Skin epidermis (tissue), 12 donors: ENCODE data around the gene APOF.
A peak's percentile ranks its signal among the peaks of the same experiment; 100 is the strongest.
"Not testable (repeated sequence)": the region's sequence is repeated elsewhere in the genome, so short reads cannot be mapped to it uniquely, and the experiment has no call there.

Experiments
- H3K27ac ChIP-seq, 21 experiments: fragments of 200-600 bp; sonication (generic) in 11 of 21; one replicate each; pipeline ENCODE4 v1.5.0; 2020; ENCODE audit warnings: mild to moderate bottlenecking in 3 of 21, inconsistent platforms in 2 of 21, moderate library complexity in 2 of 21
- H3K4me3 ChIP-seq, 7 experiments: fragments of 200-600 bp; sonication (generic) in 2 of 7; one replicate each; pipeline ENCODE4 v1.5.0; 2020; ENCODE audit warnings: inconsistent platforms in 2 of 7, mild to moderate bottlenecking in 2 of 7, moderate library complexity in 1 of 7

Gene APOF, protein sequence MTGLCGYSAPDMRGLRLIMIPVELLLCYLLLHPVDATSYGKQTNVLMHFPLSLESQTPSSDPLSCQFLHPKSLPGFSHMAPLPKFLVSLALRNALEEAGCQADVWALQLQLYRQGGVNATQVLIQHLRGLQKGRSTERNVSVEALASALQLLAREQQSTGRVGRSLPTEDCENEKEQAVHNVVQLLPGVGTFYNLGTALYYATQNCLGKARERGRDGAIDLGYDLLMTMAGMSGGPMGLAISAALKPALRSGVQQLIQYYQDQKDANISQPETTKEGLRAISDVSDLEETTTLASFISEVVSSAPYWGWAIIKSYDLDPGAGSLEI

DNA sequence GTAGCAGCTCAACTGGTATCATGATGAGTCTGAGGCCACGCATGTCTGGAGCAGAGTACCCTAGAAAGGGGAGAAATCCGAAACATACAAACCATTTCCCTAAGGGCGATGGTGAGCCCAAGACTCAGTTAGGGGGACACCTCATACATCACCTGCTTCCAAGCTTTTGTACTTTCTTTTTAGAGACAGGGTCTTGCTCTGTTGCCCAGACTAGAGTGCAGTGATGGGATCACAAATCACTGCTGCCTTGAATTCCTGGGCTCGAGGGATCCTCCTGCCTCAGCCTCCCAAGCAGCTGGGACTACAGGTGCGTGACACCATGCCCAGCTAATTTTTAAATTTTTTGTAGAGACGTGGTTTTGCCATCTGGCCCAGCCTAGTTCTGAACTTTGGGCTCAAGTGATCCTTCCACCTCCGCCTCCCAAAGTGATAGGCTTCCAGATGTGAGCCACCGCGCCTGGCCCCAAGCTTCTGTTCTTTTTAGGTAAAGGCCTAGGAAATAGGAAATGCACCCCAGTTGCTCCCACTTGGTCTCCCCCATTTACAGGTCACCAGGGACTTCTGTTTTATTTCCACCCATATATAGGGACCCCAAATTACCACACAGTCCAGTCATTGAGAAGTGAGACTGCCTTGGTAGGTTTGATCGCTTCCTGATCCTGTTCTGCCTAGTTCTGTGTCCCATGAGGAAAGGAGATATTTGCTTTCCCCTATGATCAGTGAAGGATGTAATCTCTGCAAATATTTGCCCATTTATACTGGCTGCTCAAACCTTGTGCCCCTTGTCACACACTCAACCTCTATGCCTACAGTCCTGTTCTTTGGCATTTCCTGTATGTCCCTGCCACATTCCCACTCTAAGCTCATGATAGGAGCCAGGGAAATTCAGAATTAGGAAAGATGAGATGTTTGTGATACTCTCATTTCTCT lies at the start of gene APOF:
TSS of gene APOF (minus strand) at position 728 of the 930 bp plus-strand sequence. CDS start at position 616, 112 bp downstream.
- no peak within 1 kb of the TSS for H3K4me3 ChIP-seq
- H3K27ac ChIP-seq: no peak within 1 kb of the TSS

DNA sequence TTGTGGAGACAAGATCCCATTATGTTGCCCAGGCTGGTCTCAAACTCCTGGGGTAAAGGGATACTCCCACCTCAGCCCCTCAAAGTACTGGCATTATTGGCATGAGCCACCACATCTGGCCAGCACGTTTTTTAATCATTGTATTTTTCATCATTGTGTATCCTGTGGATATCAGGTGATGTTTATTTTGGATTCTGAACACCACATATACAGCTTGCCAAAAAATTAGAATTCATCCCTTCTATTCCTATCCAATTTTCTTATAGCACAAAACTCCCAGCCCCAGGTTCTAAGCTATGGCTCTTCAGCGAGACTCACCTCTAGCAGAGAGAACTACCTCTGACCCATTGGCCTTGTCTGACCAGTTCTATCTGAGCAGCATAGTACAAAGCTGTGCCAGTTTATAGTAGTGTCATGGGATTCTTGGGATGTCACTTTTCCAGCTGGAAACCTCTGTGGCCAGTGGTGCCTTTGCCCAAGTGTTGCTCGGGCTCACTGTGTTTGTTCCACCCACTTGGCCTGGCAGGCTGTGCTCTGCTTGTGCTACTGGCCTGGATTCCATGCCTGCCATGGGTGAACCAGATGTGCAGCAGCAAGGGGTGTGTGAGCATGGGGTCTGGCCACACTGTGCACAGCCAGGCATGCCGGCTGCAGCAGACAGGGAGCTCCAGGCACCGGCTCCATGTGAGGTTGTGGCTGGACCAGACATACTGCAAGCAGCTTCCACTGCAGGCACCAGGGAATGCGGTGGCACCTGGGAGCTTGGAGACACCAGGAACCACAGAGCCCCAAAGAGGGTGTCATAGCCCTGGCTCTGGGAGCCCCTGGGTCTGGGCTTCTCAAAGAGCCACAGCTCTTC lies 49.4 kb upstream of the APOF start:
- Histone ChIP-seq H3K27ac (peak overlapping the region in 1 of 21 experiments; percentile 22), H3K4me3 (no peak overlapping the region)

DNA sequence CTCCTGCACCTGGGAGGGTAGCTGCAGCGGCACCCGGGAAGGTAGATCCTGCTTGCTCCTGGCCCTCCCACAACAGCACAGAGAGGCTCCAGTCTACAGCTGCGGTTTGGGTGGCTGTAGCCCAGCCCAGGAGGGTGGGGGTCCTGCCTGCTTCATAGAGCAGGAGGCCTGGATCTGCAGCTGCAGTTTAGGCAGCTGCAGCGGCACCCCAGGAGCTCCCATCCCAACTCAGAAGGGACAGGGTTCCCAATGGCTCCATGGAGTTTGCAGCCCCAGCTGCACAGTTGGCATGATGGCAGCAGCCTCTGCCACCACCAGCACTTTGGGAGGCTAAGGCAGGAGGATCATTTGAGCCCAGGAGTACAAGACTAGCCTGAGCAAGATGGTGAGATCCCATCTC lies 48.1 kb upstream of the APOF start:
- no peak overlapping the region for H3K4me3 ChIP-seq
- no peak overlapping the region for H3K27ac ChIP-seq

DNA sequence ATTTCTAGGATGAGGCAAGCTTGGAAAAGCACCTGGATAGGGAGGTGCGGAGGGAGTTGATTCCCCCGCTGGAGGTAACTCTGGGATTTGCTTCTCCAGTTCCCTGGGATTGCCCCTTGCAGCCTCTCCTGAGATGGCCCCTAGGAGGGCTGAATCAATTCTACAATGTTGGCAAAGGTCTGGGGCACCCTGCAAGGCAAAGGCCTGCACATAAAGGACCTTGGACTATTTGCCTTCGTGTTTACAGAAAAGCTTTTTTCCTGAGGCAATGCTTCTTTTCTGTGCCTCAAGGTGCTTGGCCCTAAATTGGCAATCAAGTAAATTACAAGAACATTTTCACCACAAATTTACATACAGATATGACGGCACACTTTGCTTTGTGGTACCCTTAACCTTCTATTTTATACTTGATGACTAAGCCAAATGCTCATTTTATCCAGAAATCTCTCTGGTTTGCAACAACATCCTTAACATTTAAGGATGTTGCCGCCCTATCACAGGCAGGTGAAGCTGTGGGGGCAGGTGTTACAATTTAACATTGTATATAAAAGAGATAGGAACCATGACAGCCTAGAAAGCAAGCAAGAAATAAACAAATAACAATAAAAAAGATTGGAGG lies 46.3 kb upstream of the APOF start:
- Histone ChIP-seq H3K27ac (no peak overlapping the region), H3K4me3 (no peak overlapping the region)

DNA sequence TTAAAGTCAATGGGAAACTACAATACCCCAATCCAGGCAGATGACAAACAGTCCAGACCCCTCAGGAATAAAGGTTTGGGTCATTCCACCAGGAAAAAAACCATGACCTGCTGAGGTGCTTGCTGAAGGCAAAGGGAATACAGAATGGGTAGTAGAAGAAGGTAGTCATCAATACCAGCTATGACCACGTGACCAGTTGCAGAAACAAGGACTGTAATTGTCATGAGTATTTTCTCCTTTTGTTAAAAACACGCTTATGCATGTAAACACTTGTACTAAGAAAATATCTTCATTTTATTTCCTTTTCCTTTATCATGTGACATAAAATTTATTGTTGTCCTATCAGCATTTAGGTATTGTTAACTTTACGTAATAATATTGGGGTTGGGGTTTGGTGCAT lies 41.6 kb upstream of the APOF start:
- H3K4me3 ChIP-seq, H3K27ac ChIP-seq: not testable (repeated sequence)

DNA sequence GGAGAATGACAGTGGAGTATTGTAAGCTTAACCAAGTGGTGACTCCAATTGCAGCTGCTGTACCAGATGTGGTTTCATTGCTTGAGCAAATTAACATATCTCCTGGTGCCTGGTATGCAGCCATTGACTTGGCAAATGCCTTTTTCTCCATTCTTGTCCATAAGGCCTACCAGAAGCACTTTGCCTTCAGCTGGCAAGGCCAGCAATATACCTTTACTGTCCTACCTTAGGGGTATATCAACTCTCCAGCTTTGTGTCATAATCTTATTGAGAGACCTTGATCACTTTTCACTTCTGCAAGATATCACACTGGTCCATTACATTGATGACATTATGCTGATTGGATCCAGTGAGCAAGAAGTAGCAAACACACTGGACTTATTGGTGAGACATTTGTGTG lies 39.0 kb upstream of the APOF start:
- not testable (repeated sequence) for H3K27ac ChIP-seq, H3K4me3 ChIP-seq

DNA sequence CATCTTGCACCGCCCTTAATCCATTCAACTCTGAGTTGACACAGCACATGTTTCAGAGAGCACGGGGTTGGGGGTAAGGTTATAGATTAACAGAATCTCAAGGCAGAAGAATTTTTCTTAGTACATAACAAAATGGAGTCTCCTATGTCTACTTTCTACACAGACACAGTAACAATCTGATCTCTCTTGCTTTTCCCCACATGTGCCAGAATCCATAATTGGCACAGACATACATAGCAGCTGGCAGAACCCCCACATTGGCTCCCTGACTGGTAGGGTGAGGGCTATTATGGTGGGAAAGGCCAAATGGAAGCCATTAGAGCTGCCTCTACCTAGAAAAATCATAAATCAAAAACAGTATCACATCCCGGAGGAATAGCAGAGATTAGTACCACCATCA lies 38.5 kb upstream of the APOF start:
- H3K4me3 ChIP-seq, H3K27ac ChIP-seq: not testable (repeated sequence)

DNA sequence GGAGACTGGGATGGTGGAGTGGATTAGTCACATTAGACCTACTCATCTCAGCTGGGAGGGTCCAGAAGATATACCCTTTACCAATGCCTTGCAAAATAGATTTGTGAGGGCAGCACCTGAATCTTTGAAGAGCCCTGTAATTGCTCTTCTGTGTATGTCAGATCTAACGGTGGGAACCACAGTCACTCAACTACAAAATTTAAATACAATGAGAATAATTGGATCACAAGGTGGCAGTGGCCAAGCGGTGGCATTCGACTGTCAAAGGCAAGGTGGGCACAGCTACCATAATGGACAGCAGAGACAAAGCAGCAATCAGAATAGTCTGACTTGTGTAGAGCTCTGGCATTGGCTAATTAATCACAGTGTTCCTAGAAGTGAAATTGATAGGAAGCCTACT lies 36.8 kb upstream of the APOF start:
- not testable (repeated sequence) for H3K4me3 ChIP-seq, H3K27ac ChIP-seq

DNA sequence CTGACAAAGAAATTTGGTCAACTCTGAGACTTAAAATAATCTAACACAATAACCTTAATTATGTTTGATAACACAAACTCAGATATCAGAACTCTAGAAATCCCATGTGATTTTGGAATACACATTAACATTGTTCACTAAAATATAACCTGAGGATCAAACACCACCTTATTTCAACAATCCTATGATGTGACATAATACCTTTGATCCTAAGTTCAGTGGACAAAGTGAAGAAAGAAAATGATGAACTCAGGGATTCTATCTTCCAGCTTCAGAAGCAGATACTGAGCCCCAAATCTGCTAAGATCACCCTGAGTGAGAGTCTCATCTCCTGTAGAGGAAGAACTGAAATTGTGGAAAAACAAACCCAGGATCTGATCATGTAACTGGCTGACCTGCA lies 35.7 kb upstream of the APOF start:
- Histone ChIP-seq H3K4me3 (no peak overlapping the region), H3K27ac (no peak overlapping the region)

DNA sequence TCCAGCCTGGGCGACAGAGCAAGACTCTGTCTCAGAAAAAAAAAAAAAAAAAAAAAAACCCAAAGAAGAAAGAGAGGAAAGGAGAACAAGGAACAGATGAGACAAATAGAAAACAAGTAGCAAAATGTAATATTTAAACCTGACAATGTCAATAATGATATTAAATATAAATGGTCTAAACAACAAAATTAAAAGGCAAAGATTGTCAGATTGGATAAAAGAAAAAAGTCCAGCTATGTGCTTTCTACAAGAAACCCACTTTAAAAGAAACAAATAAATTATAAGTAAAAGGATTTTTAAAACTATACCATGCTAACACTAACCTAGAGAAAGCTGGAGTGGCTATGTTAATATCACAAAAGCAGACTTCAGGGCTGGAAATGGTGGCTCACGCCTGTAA lies 29.7 kb upstream of the APOF start:
- Histone ChIP-seq H3K27ac (no peak overlapping the region), H3K4me3 (no peak overlapping the region)

DNA sequence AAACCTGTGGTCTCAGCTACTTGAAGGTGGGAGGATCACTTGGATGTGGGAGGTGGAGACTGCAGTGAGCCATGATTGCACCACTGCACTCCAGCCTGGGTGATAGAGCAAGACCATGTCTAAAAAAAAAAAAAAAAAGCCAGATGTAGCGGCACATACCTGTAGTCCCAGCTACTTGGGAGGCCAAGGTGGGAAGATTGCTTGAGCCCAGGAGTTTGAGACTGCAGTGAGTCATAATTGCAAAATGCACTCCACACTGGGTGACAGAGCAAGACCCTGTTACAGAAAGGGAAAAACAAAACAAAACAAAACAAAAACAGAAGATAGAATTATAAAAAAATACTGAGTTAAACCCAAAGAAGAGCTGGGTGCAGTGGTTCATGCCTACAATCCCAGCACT lies 29.1 kb upstream of the APOF start:
- H3K27ac ChIP-seq: no peak overlapping the region
- no peak overlapping the region for H3K4me3 ChIP-seq

DNA sequence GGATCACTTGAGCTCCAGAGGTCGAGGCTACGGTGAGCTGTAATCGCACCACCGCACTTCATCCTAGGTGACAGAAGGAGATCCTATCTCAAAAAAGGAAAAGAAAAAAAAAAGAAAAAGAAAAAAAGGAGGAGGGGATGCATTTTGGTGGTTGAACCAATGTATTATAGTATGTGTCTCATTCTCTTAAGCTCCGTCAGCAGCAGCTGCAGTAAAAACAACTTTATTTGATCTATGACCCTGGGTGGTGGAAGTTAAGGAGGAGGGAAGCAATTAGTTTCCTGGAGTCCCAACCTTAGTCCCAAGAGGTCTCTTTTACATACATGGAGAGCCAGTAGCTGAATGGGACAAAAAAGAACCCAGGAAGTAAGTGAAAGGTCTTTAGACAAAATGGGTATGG lies 26.8 kb upstream of the APOF start:
- no peak overlapping the region for H3K27ac ChIP-seq
- no peak overlapping the region for H3K4me3 ChIP-seq

DNA sequence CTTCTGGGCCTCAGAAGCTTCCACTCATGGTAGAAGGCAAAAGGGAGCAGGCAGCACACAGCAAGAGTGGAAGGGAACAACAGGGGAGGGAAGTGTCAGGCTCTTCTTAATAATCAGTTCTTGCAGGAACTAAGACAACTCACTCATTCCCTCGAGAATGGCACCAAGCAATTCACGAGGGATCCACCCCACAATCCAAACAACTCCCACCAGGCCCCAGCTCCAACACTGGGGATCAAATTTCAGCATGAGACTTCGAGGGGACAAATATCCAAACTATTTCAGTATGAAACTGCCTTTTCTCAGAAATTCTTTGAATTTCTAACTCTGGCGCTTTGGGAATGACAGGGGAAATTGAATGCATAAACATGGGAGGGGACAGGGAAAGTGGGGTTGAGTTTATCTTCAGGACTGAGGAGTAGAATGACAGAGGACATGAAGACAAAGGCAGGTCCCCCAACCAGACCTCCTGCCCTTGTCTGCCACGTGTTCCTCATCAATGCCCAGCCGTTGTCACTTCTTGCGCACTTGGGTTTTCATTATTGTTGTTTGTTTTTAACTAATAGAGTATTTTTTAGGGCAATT lies 24.6 kb upstream of the APOF start:
- Histone ChIP-seq H3K27ac (no peak overlapping the region), H3K4me3 (no peak overlapping the region)

DNA sequence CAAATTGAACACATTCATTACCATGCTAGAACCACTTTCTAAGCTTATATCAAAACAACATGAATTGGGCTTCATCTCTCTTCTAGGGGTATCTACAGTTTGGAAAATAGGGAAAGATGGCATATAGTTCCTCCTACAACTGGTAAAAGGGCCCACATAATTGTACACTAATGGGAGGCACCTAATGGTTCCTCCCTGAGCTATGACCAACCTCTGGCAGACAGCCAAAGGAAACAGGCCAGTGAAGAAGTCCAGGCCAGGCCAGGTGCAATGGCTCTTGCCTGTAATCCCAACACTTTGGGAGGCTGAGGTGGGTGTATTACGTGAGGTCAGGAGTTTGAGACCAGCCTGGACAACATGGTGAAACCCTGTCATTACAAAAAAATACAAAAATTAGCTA lies 23.2 kb upstream of the APOF start:
- no peak overlapping the region for H3K4me3 ChIP-seq
- no peak overlapping the region for H3K27ac ChIP-seq

DNA sequence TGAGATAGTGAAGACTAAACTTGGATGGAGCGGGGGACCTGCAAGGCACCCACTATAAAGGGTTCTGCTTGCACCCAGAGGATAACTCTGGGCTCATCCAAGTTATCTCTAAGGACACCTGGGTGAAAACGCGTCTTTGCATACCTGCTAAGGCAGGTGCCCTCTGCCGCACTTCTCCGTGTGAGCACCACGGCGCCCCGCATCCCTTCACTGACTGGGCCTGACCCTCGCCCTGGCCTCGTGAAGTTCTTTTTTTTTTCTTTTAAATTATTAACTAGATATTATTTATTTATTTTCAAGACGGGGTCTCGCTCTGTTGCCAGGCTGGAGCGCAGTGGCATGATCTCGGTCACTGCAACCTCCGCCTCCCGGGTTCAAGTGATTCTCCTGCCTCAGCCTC lies 20.0 kb upstream of the APOF start:
- Histone ChIP-seq H3K4me3 (no peak overlapping the region), H3K27ac (no peak overlapping the region)

DNA sequence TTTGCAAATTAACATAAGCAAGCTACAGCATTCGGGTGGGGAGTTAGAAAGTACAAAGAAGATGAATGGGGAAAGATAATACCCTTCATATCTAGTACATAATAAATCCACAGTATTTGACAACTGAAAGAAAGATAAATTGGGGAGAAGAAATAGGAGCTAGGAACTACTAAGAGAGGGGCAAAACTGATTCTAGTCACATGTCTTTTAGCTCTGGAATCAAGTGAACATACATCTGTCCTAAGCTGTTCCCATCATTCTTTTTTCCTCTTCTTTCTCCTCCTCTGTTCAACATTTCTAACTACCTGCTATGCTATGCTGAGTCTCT lies 15.3 kb upstream of the APOF start:
- no peak overlapping the region for H3K27ac ChIP-seq

DNA sequence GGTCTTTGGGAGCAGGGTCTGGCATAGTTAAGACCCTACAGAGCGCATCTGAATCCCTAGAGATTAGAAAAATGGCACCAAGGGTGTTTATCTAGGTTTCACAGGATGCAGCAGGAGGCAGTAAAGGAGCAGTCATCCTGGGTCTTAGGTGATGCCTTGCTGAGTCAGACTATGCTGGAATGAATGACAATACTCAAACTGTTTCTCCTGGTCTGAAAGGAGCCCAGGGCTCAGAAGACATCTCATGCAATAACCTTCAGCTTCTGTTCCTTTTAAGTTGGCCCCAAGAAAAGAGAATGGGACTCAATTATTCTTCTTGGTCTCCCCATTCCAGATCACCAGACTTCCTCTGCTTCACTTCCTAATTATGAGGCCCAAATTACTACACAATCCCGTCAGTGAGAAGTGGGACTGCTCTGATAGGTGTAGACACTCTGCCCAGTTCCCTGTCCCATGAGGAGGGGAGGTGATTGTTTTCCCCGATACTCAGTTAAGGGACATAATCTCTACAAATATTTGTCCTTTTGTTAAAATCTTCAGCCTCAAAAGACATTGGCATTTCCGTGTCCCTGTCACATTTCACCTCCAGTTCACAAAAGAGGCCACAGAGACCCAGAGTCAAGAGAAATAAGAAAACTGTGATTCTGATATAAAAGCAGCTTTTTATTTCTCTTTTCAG lies 14.8 kb upstream of the APOF start:
- Histone ChIP-seq H3K27ac (no peak overlapping the region), H3K4me3 (no peak overlapping the region)

More for the DNA sequence above, 15.3 kb upstream of the APOF start:
- no peak overlapping the region for H3K4me3 ChIP-seq

DNA sequence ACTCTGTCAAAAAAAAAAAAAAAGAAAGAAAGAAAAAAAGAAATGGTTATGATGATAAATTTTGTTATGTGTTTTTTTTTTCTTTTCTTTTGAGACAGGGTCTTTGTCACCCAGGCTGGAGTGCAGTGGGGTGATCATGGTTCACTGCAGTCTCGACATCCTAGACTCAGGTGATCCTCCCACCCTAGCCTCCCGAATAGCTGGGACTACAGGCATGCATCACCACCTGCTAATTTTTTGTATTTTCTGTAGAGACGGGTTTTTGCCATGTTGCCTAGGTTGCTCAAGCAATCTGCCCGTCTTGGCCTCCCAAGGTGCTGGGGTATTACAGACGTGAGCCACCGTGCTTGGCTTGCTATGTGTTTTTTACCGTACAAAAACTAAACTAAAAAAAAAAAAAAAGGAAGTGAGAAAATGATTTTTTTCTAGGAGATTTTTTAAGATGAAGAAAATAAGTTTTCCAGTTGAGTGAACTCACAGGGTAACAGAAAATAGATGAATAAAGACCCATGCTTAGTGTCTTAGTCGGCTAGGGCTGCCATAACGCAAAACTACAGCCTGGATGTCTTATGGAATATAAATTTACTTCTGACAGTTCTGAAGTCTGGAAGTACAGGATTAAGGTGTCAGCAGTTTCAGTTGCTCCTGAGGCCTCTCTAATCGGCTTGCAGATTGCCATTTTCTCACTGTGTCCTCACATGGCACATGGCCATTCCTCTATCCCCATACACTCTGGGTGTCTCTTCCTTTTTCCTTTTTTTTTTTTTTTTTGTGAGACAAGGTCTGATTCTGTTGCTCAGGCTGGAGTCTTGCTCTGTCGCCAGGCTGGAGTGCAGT lies 13.2 kb upstream of the APOF start:
- no peak overlapping the region for H3K4me3 ChIP-seq
- peak overlapping the region in 1 of 21 experiments; percentile 33 for H3K27ac ChIP-seq
